SKM-1 (cell line): ENCODE data around the gene CDRT15.
"Not testable (repeated sequence)": the region's sequence is repeated elsewhere in the genome, so short reads cannot be mapped to it uniquely, and the experiment has no call there.

Experiments used
- DNase-seq: peaks from one replicate; lab custom pipeline; 2025; ENCODE audit not compliant: unreplicated experiment; lab: John Stamatoyannopoulos, UW

The CDRT15 gene

GRCh38 chr17:14236762-14237161 is at the start of gene CDRT15:
Gene CDRT15, minus strand, starts transcription at chr17:14236862. Its CDS starts 29 bp downstream, at chr17:14236833.
- DNase-seq: not testable (repeated sequence)

- no peak for DNase-seq
Measured at GRCh38 chr17:14282726-14283125, 46.1 kb upstream of the CDRT15 start.

- no peak for DNase-seq
Measured at GRCh38 chr17:14281530-14281929, 44.9 kb upstream of the CDRT15 start.

- DNase-seq: no peak
Measured at GRCh38 chr17:14276535-14277250, 40.0 kb upstream of the CDRT15 start.

GRCh38 chr17:14270508-14270907 is 33.8 kb upstream of the CDRT15 start:
- no peak for DNase-seq

GRCh38 chr17:14269473-14269872 is 32.8 kb upstream of the CDRT15 start:
- DNase-seq: no peak

- DNase-seq: no peak
Measured at GRCh38 chr17:14268264-14268663, 31.6 kb upstream of the CDRT15 start.

GRCh38 chr17:14261406-14261805 is 24.7 kb upstream of the CDRT15 start:
- DNase-seq: no peak

GRCh38 chr17:14245629-14246028 is 9.0 kb upstream of the CDRT15 start:
- no peak for DNase-seq

GRCh38 chr17:14245002-14245401 is 8.3 kb upstream of the CDRT15 start:
- no peak for DNase-seq

GRCh38 chr17:14239271-14239670 is 2.6 kb upstream of the CDRT15 start:
- not testable (repeated sequence) for DNase-seq

GRCh38 chr17:14236032-14236431 is 630 bp downstream of the CDRT15 start:
- not testable (repeated sequence) for DNase-seq

GRCh38 chr17:14235047-14235446 is 1.6 kb downstream of the CDRT15 start:
- not testable (repeated sequence) for DNase-seq

GRCh38 chr17:14231187-14231586 is 5.5 kb downstream of the CDRT15 start:
- DNase-seq: not testable (repeated sequence)

- no peak for DNase-seq
Measured at GRCh38 chr17:14228903-14229302, 7.8 kb downstream of the CDRT15 start.

- DNase-seq: no peak
Measured at GRCh38 chr17:14227052-14227451, 9.6 kb downstream of the CDRT15 start.

GRCh38 chr17:14225254-14225980 is 11.2 kb downstream of the CDRT15 start:
- no peak for DNase-seq

- no peak for DNase-seq
Measured at GRCh38 chr17:14222611-14223010, 14.1 kb downstream of the CDRT15 start.

- peak; percentile 19 for DNase-seq
Measured at GRCh38 chr17:14214271-14214670, 22.4 kb downstream of the CDRT15 start.

GRCh38 chr17:14212401-14212800 is 24.3 kb downstream of the CDRT15 start:
- DNase-seq: no peak

- no peak for DNase-seq
Measured at GRCh38 chr17:14211801-14212200, 24.9 kb downstream of the CDRT15 start.

- no peak for DNase-seq
Measured at GRCh38 chr17:14211246-14211645, 25.4 kb downstream of the CDRT15 start.
